Spleen (tissue), 7 donors: ENCODE measurements around the gene RAET1G.

Source experiments
- CTCF ChIP-seq, 11 experiments: fragments of 200-600 bp in 7 of 11; fragments of 450-650 bp in 4 of 11; sonication (generic) in 4 of 11; IDR thresholded peaks in 8 of 11; conservative IDR thresholded peaks in 3 of 11; 1 replicate in 7 of 11; 2 replicates in 4 of 11; pipeline versions ENCODE4 v1.4.0 to v1.8.0; 2016 to 2021; ENCODE audit warnings: antibody characterized with exemption in 11 of 11, inconsistent platforms in 4 of 11, mild to moderate bottlenecking in 1 of 11
- POLR2A ChIP-seq, 3 donors: fragments of 450-650 bp; IDR thresholded peaks; one replicate each; pipeline ENCODE4 v1.5.1; 2017; ENCODE audit warnings: antibody characterized with exemption in 3 of 3, mild to moderate bottlenecking in 1 of 3
- POLR2AphosphoS5 ChIP-seq, 3 donors: sonication (generic); formaldehyde crosslinking; IDR thresholded peaks; one replicate each; pipeline ENCODE4 v1.5.1; 2017; ENCODE audit warnings: antibody characterized with exemption in 3 of 3
- donor health status: DM: no; HTN: no; CAD: no; lungs with moderate emphysema.
- donor health status: DM: no; HTN: no; CAD: no.
- donor health status: DM: no; HTN: no; CAD: no.

GRCh38 chr6:149915970-149916865 lies 6.7 kb downstream of the RAET1G start:
- TF ChIP-seq POLR2A (IDR thresholded peaks at IDR 0.05): no peak
- TF ChIP-seq CTCF (IDR thresholded peaks at IDR 0.05 in 8 of 11, conservative IDR thresholded peaks at IDR 0.05 in 3 of 11): no peak
- TF ChIP-seq POLR2AphosphoS5 (IDR thresholded peaks at IDR 0.05): no peak
